SHP77 (cell line): ENCODE data around the gene TECPR1.

ENCODE experiments used
- DNase-seq, 2 experiments: peaks; one replicate each; lab custom pipeline; 2025; lab: John Stamatoyannopoulos, UW

Gene TECPR1

DNA sequence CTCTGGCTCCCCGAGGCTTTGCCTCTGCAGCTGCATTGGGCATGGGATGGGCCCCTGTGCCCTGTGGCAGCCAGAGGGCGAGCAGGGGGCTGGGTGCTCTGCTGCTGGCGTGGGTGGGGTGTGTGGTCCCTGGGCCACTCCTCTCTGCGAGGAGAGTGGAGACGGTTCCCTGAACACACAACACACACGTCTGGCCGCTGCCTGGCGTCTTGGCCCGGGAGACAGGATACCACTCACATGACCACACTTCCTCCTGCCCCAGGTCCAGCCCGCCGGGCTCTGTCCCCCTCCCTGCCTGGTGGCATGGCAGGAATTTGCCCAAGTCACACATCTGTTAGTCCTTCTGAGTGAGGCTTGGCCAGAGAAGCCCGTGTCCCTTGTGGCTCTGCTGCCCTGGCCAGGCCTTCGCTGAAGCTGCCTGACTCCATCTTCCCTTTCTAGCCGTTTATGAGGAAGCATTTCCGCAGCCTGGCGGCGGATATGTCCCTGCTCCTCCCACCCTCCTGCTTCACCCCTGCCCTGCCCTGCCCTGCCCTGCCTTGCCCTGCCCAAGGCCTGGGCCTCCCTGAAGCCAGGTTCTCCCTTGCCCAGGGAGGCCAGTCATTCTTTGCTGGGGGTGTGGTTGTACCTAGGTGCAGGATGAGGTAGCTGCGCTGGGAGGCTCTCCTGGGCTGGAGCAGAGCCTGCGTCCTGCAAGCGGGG lies 32.5 kb upstream of the TECPR1 start:
- no peak for DNase-seq

DNA sequence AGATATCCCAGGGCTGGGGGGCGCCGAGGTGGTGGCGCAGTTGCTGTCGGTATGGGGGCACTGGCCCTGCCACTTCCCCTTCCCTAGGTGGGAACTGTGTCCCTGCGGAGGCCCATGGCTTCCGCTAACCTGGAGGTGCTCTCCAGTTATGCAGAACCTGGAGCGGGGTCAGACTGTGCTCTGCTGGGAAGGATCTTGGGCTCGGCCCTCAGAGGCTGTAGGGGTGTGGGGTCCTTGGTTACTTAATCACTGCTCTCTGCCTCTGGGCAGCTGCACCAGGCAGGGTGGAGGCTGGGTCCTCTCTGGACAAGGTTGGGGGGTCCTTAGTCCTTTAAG lies 31.8 kb upstream of the TECPR1 start:
- no peak for DNase-seq

DNA sequence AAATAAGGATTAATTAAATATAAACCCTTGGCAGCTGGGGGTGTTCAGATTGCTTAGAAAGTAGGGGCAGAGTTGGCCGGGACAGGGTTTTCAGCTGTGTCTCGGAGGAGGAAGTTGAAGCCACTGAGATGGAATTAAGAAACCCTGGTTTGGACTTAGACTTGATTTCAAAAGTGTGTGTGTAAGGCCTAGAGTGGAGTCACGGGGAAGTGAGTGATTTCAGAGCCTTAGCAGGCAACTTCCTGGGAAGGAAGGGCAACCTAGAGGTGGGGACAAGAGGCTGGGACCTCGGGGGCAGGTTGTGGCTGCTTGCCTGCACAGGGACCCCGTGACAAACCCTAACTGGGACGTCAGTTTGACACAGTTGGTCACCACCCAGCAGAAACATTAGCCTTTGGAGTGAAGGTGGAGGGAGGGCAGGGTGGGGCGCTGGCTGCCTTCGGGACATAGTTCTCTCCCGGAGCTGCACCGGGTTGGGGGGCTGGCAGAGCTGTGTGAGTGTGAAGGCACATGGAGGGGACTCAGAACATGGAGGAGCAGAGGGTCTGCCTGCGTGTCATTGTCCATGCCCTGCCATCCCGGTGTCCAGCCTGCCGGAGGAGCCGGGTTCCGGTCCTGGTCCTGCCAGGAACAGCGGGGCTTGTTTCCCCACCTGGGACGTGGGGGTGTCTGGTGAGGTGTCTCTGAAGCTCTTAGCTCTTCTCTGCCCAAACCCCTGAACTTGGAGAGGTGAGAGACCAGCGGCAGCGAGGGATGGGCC lies 31.3 kb upstream of the TECPR1 start:
- DNase-seq: no peak

DNA sequence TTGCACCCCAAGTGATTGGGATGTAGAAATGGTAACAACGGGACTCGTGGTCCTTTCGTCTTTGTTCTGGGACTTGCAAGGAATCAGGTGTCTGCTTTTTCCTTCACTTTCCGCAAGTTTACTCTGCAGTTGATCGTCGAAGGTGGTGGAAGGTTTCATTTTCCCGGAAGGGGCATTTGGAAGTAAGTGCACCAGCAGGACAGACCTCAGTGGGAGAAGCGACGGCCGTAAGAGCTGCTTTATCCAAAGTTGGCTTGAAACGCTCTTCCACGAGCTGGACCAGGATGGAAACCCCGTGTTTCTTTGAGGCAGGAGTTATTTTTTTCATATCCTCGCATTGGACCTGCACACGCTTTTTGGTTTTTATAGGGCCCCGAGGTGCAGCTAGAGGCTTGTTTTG lies 30.7 kb upstream of the TECPR1 start:
- no peak for DNase-seq

DNA sequence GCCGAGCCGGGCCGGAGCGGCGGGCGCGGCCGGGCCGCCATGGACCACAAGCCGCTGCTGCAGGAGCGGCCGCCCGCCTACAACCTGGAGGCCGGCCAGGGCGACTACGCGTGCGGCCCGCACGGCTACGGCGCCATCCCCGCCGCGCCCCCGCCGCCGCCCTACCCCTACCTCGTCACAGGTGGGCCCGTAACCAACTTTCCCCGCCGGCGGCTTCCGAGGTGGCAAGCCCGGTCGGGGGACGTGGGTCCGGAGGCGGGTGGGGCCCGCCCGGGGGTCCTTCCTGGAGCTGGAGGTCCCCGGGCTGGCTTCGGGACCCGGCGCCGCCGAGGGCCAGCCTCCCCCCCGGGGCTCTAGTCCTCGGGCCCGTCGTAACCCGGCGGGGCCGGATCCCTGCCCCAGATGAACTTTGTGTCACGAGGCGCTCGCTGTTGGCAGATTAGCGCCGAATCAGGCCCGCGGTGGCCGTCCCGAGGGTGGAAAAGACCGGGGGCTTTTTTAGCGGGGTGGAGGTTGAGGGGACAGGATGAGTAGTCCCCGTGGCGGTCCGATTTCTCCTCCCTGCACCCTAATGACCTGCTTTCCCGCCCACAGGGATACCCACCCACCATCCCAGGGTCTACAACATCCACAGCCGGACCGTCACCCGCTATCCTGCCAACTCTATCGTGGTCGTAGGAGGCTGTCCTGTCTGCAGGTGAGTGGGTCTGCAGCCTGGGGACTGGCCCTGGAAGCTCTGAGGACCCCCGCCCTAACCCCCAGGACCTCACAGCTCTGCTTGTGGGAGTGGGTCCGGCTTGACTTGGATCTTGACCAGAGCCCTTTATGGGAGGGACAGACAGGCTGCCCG lies 29.9 kb upstream of the TECPR1 start:
- no peak for DNase-seq

DNA sequence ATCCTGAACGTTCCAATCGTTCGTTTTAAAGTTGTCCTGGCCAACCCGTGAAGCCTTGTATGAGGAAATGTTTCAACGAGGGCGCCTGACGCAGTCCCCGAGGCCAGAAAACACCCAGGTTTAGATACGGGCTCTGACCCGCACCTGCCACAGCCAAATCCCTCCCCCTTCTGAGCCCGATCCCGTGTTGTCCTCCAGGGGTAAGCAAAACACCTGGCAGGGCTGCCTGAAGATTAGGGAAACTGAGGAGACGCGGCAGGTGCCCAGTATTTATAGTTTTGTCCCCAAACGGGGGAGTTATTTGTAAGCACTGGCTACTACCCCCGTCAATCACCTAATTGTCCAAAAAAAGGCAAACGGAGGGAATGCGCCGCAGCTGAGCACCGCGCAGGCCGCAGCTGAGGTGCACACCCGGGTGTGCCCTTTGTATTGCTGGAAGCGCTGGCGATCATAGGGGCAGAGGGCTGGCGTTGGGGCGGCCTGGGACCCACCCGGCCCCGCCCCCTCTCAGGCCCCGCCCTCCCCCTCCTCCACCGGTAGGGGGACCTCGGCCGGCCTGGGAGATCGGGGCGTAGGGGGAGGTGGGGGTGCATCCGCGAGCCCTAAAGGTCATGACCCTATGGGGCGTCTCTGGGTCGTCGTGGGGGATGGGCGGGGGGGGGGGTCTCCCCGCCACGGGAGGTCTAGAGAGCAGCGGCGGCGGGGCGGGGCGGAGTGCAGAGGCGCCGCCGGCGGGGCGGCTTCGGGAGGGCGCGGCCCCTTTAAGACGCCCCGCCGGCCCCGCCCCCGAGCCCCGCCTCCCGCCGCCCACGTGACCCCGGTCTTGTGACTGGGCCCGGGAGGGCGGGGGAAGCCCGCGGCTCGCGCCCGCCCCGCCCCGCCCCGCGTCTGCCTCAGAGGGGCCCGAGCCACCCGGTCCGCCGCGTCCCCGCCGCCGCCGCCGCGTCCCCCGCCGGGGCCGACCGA lies 29.0 kb upstream of the TECPR1 start, which contains the start of gene BRI3:
BRI3 (plus strand) TSS at position 896 of the 966 bp plus-strand sequence. CDS start 110 bp downstream, outside the sequence.
- peak; percentile 57 to 84 for DNase-seq

DNA sequence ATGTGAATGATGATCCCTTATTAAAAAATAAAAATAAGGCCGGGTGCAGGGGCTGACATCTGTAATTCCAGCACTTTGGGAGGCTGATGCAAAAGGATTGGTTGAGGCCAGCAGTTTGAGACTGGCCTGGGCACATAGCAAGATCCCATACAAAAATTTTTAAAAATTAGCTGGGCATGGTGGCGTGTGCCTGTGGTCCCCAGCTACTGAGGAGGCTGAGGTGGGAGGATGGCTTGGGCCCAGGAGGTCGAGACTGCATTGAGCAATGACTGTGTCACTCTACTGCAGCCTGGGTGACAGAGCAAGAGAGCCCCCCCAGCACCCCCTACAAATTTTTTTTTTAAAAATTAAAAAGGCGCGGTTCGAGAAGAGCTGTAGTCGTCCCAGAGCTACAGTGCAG lies 28.3 kb upstream of the TECPR1 start:
- no peak for DNase-seq

DNA sequence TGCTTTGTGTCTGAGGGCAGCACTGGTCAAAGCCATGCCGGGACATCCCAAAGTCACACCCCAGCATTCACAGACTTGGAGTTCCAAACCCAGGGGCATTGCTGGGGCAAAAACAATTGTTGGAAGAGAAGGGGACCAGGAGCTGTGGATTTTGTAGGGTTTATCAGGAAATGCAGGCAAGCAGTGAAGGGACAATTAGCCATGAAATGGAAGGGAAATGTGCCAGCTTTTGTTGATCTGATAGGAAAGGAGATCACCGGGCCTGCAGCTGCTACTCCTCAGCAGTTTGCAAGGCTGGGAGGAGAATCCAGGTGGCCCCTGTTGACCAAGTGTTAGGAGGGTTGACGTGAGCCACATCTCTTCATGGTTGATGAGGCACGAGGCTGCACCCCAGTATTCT lies 26.9 kb upstream of the TECPR1 start:
- peak in 1 of 2 experiments; percentile 19 for DNase-seq

DNA sequence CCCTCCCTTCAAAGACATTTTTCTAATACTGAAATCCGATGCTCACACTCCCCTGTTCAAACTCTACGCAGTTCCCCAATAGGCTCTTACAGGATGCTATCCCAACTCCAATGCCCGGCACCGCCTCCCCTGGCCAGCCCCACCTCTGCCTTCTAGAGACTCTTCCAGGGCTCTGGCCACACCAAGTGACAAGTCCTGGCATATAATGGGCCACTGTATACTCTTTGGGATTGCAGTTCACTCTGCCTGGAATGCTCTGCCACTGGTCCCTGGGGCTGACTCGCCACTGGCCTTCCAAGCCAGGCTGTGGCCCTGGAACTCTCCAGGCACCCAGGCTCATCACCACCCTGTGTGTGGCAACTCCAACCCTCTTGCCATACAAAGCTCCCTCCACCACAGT lies 26.4 kb upstream of the TECPR1 start:
- DNase-seq: no peak

DNA sequence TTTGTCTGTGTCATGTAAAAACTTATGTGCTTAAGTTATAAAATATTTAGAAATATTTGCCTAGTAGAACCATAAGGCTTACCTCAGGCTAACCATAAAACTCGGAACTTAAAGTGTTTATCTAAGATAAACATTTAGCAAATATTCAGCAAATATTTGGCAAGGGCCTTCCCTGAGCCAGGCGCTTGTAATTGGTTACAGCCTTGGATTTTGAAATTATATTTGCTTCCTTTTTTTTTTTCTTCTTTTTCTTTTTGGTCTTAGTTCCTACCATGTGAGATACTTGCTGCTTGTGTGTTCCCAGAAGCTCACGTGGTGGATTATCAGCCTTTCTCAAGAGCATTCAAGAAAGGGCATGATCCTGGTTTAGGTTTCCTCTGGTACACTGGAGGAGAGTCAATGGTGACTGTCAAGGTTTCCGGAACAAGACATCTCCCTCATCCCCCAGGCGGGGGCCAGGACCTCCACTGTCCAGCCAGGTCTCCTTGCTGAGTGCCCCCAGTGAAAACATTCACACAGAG lies 24.3 kb upstream of the TECPR1 start:
- no peak for DNase-seq

DNA sequence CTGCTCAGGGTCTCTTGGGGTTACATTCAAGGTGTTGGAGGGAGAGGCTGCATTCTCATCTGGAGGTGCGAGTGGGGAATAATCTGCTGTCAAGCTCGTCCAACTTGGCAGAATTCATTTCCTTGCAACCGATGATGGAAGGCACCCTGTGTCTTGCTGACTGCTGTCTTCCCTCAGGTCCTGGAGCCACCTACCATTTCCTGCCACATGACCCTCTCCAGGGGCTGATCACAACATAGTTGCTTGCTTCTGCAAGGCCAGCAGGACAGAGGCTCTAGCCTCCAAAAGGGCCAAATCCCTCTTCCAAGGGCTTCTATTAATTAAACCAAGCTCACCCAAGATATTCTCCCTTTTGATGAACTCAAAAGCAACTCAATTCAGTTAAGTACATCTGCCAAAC lies 15.3 kb upstream of the TECPR1 start:
- DNase-seq: no peak

DNA sequence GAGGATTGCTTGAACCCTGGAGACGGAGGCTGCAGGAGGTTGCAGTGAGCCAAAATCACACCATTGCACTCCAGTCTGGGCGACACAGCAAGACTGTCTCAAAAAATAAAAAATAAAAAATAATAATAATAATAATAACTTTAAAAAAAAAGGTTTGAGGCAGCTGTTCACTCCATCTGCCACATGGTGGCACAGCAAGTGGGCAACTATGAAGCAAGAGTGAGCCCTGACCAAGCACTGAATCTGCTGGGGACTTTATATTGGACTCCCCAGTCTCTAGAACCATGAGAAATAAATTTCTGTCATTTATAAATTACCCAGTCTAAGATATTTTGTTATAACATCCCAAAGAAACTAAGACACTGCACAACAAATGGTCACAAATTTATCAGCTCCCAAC lies 14.8 kb upstream of the TECPR1 start:
- no peak for DNase-seq

DNA sequence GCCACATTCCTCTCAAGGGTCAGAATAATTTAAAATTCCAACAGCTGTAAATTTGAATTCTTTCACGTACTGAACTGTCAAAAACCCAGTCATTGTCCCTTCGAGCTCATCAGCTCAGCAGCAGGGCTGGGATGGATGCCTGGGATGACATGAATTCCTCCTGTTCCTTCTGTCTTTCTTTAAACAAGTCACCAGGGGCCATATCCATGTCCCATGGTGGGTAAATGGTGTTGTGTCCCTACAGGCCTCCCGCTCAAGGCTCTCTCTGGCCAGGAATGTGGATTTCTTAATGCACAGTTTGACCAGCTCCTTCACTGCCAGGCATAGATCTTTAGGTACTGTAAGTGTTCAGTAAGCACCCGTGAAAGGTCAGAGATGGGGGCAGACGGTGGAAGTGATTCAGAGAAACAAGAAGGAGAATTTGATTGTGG lies 13.8 kb upstream of the TECPR1 start:
- DNase-seq: no peak

DNA sequence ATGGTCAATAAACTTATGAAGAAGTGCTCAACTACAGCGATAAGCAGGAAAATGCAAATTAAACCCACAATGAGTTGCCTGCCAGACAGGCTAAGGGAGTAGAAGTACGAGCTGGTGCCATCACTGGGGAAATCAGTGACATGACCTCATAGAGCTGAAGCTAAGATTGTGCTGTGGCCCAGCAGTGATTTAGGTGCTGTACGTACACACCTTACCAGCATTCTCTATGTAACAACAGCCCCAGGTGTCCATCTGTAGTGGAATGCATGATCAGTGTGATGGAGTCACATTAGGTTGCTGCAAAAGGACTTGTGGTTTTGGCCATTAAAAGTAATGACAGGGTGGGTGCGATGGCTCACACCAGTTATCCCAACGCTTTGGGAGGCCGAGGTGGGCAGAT lies 5.7 kb upstream of the TECPR1 start:
- DNase-seq: no peak

DNA sequence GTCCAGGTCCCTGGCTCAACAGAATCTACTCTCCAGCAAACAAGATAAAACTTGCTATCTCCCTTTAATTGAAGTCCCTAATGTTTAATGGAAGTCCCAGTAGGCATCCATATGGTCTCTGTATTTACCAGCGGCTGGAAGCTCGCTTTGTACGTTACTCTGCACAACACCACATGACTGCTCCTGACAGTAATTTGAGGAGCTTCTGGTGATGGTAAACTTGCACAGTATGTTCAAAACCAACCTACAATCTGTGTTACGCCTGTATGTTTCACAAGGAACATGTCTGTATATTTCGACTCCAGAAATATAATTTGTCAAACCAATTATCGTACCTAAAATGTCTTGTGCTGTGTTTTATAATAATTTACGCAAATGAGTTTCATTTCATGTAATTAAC lies 4.4 kb upstream of the TECPR1 start:
- DNase-seq: no peak

DNA sequence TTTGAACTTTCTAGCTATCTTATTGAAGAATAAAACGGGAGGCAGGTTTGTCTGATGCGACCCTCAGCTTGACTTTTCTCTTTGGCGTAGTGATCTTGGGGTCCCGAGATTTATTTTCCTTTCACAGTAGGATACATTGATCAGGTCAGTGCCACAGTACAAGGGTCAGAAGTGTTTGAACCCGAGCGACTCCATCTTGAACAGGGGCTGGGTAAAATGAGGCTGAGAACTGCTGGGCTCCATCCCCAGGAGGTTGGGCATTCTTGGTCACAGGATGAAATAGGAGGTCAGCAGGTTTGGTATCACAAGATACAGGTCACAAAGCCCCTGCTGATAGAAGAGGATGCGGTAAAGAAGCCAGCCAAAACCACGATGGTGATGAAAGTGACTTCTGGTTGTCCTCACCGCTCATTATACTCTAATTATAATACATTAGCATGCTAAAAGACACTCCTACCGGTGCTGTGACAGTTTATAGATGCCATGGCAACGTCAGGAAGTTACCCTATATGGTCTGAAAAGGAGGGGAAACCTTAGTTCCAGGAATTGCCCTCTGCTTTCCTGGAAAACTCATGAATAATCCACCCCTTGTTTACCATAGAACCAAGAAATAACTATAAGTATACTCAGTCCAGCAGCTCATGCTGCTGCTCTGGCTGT lies 3.0 kb upstream of the TECPR1 start:
- DNase-seq: no peak

DNA sequence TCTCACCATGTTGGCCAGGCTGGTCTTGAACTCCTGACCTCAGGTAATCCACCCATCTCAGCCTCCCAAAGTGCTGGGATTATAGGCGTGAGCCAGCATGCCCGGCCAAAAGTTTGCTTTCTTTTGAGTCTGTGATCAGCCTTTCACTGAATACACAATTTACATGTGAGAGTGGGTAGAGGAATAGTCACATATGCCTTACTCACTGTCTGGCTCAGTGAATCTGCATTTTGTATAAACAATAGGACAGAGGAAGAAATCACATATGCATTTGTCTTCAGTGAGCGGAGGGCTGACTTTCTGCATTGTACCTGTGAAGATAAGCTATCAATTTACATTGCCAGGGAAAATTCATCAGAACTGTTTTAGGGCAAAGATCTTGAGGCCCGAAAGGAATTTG lies 2.5 kb upstream of the TECPR1 start:
- no peak for DNase-seq

DNA sequence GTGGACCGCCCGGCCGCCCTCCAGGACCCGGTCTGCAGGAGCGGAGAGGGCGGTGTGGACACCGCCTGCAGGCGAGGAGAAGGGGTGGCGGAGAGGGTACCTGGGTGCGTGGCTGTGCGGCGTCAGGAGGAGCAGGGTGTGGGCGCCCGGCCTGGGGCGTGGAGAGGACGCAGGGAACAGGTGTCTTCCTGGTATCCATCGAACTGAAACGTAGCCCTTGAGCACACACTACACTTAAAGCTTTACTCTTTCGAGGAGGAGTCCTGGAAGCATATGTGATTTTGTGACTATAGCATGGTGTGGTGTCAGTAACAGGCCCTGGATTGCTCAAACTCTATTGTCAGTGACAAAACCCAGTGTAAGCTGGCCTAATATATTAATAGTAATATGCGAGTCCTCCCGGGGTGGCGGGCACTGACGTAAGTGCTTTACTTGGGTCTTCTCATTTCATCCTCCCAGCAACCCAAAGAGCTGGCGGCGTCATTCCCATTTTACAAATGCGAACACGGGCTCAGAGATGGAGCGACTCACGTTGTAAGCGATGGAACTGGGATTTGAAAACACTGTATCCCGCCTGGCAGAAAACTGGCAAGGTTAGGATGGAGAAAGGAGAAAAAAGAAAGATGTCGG lies 508 bp upstream of the TECPR1 start:
- DNase-seq: no peak

DNA sequence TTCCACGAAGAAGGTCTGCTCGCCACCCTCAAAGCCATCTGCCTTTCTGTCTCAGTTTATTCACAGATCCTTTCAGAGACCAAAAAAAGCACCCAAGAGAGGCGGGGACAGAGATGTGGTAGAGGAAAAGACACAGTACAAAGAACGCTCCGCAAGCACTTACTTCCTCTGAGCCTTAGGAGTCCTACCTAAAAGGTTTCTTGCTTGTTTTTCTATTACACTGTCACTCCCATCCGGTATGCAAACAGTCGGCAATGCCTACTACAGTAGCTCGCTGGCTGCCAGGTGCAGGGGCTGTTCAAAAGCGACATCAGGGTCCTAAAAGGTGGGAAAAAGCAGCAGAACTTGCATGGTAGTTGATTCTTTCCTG lies 816 bp downstream of the TECPR1 start:
- no peak for DNase-seq

DNA sequence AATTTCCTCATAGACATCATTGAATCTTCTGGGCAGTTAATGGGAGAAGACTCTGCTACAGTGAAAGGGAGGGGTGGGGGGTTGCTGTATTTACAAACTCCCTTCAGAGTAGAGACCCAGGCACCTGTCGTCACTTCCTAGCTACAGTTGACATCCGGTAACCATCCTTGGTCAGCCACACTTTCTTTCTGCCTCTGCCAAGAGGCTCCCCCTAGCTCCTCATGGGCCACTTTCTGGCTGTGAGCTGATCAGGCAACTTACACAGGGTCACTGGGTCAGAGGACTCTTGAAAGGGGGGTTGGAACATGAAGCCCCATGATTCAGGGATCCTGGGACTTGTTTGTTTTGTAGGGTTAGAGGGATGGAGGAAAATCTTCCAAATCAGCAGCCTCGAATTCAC lies 1.2 kb downstream of the TECPR1 start:
- peak in 1 of 2 experiments; percentile 19 for DNase-seq
